WERI-Rb-1 (cell line): ENCODE results near the gene BICC1.
A peak's percentile ranks its signal among the peaks of the same experiment; 100 is the strongest.

Source experiments
- DNase-seq: peaks from one replicate; pipeline ENCODE4 v3.0.0-alpha.2; 2020
- H3K27ac ChIP-seq: fragments of 250-450 bp; sonication (Bioruptor Pico); 2 replicates; pipeline ENCODE4 v1.5.1; 2020; ENCODE audit warnings: mild to moderate bottlenecking, moderate library complexity
- H3K27me3 ChIP-seq: fragments of 250-450 bp; sonication (Bioruptor Pico); 2 replicates; pipeline ENCODE4 v1.5.1; 2021; ENCODE audit warnings: mild to moderate bottlenecking, low read depth, moderate library complexity; ENCODE audit not compliant: insufficient read depth, severe bottlenecking
- H3K36me3 ChIP-seq: fragments of 250-450 bp; sonication (Bioruptor Pico); 2 replicates; pipeline ENCODE4 v1.5.1; 2020; ENCODE audit warnings: mild to moderate bottlenecking, moderate library complexity
- H3K4me3 ChIP-seq: 2 replicates; pipeline ENCODE4 v1.5.1; 2011; ENCODE audit warnings: low read depth, mild to moderate bottlenecking, control low read depth, low read length
- H3K9me3 ChIP-seq: fragments of 250-450 bp; sonication (Bioruptor Pico); 2 replicates; pipeline ENCODE4 v1.5.1; 2021; ENCODE audit warnings: mild to moderate bottlenecking, moderate library complexity; ENCODE audit not compliant: severe bottlenecking
- CTCF ChIP-seq: IDR thresholded peaks from 2 replicates; pipeline ENCODE4 v1.5.1; 2011; ENCODE audit warnings: low read depth, mild to moderate bottlenecking, control low read depth, inconsistent platforms, low read length

BICC1 gene

GRCh38 chr10:58627392-58627791 is 114.7 kb downstream of the BICC1 start:
- no peak for DNase-seq

GRCh38 chr10:58631715-58632114 is 119.0 kb downstream of the BICC1 start:
- Histone ChIP-seq H3K36me3 (no peaks in the 10 kb centered on the region), H3K9me3 (no peaks in the 10 kb centered on the region), H3K4me3 (no peak overlapping the region), H3K27me3 (no peaks in the 10 kb centered on the region), H3K27ac (no peak overlapping the region)
- TF ChIP-seq CTCF = no peak
- DNase-seq = no peak

More at GRCh38 chr10:58627392-58627791, 114.7 kb downstream of the BICC1 start:
- Histone ChIP-seq H3K27ac (no peak overlapping the region), H3K9me3 (no peaks in the 10 kb centered on the region), H3K27me3 (no peaks in the 10 kb centered on the region), H3K4me3 (no peak overlapping the region), H3K36me3 (no peaks in the 10 kb centered on the region)
- no peak for TF ChIP-seq CTCF

GRCh38 chr10:58632216-58632615 is 119.5 kb downstream of the BICC1 start:
- no peaks in the 10 kb centered on the region for H3K36me3 ChIP-seq
- DNase-seq = no peak
- H3K27me3 ChIP-seq = no peaks in the 10 kb centered on the region
- no peak overlapping the region for H3K4me3 ChIP-seq
- H3K27ac ChIP-seq = no peak overlapping the region
- TF ChIP-seq CTCF = no peak
- no peaks in the 10 kb centered on the region for H3K9me3 ChIP-seq

GRCh38 chr10:58637352-58637751 is 124.7 kb downstream of the BICC1 start:
- Histone ChIP-seq H3K4me3 (no peak overlapping the region), H3K36me3 (no peaks in the 10 kb centered on the region), H3K9me3 (no peaks in the 10 kb centered on the region), H3K27ac (no peak overlapping the region), H3K27me3 (no peaks in the 10 kb centered on the region)
- TF ChIP-seq CTCF = no peak
- no peak for DNase-seq

GRCh38 chr10:58638388-58638787 is 125.7 kb downstream of the BICC1 start:
- Histone ChIP-seq H3K4me3 (no peak overlapping the region), H3K27me3 (no peaks in the 10 kb centered on the region), H3K9me3 (no peaks in the 10 kb centered on the region), H3K36me3 (no peaks in the 10 kb centered on the region), H3K27ac (no peak overlapping the region)
- no peak for DNase-seq
- TF ChIP-seq CTCF = no peak

- Histone ChIP-seq H3K27ac (no peak overlapping the region), H3K4me3 (no peak overlapping the region), H3K27me3 (no peaks in the 10 kb centered on the region), H3K9me3 (no peaks in the 10 kb centered on the region), H3K36me3 (no peaks in the 10 kb centered on the region)
- DNase-seq = no peak
- peak; percentile 49 for TF ChIP-seq CTCF
Observed at GRCh38 chr10:58641095-58641531, 128.4 kb downstream of the BICC1 start.
